A549 treated with GW870086 at 1 μM for 4 hours (cell line): ENCODE measurements around the gene RNASE2. TPM values are rescaled to one million over a fixed set of nuclear protein-coding genes. Genes with fewer than 3 reads are reported as not detected.

Experiments used
- total RNA-seq: library from RNA; stranded (reverse); fragments of 200-300 nt; extraction: Qiagen RNA extraction; gene quantifications from 5 replicates; pipeline ENCODE4 v1.2.3, GENCODE V29; 2022; ENCODE audit warnings: low read depth

RNASE2 gene
- total RNA-seq: not detected in 5 replicates

GRCh38 chr14:20954736-20955537, at the start of gene RNASE2:
RNASE2 (plus strand) TSS chr14:20955487; CDS start chr14:20955772, 285 bp downstream.

GRCh38 chr14:20989787-20990600, 34.7 kb downstream of the RNASE2 start, which contains the start of gene METTL17:
METTL17 (plus strand) TSS chr14:20989980; CDS start chr14:20990003, 23 bp downstream.

GRCh38 chr14:20998674-20999366, 43.5 kb downstream of the RNASE2 start, which contains the start of gene SLC39A2:
SLC39A2 (plus strand) TSS chr14:20999293; CDS start chr14:20999447, 154 bp downstream.

Other genes with a start within 250 kb of the RNASE2 start
- not detected in 5 replicates for gene EDDM3A, start 209.6 kb upstream of the RNASE2 start, total RNA-seq
- gene EDDM3B, start 187.1 kb upstream of the RNASE2 start, total RNA-seq: not detected in 5 replicates
- not detected in 5 replicates for gene RNASE6, start 174.2 kb upstream of the RNASE2 start, total RNA-seq
- gene RNASE1, start 152.6 kb upstream of the RNASE2 start, total RNA-seq: 0.17 to 0.50 TPM (median 0.27 TPM) in 4 of 5 replicates, not detected in the other
- not detected in 5 replicates for gene RNASE3, start 64.1 kb upstream of the RNASE2 start, total RNA-seq
- 68.4 to 77.9 TPM (median 74.9 TPM) in 5 replicates for gene METTL17, start 34.5 kb downstream of the RNASE2 start, total RNA-seq
- gene SLC39A2, start 43.8 kb downstream of the RNASE2 start, total RNA-seq: 0.09 TPM in 1 of 5 replicates, not detected in the others
- 2.5 to 3.3 TPM (median 2.7 TPM) in 5 replicates for gene NDRG2, start 69.6 kb downstream of the RNASE2 start, total RNA-seq
- gene TPPP2, start 74.7 kb downstream of the RNASE2 start, total RNA-seq: not detected in 5 replicates
- gene RNASE13, start 79.3 kb downstream of the RNASE2 start, total RNA-seq: not detected in 5 replicates
- not detected in 5 replicates for gene RNASE7, start 86.9 kb downstream of the RNASE2 start, total RNA-seq
- not detected in 5 replicates for gene RNASE8, start 102.3 kb downstream of the RNASE2 start, total RNA-seq
- 7.8 to 13.1 TPM (median 9.5 TPM) in 5 replicates for gene ARHGEF40, start 114.8 kb downstream of the RNASE2 start, total RNA-seq
- gene ZNF219, start 143.2 kb downstream of the RNASE2 start, total RNA-seq: 19.7 to 30.5 TPM (median 28.9 TPM) in 5 replicates
- 0.58 to 1.1 TPM (median 0.85 TPM) in 5 replicates for gene TMEM253, start 145.6 kb downstream of the RNASE2 start, total RNA-seq
- not detected in 5 replicates for gene OR5AU1, start 200.6 kb downstream of the RNASE2 start, total RNA-seq